Loucy (cell line): Measurements from ENCODE around the gene NGRN.

ENCODE experiments used
- H2AFZ ChIP-seq: fragments of 200-600 bp; sonication (generic); 2 replicates; pipeline ENCODE4 v1.6.0; 2016; ENCODE audit warnings: antibody characterized with exemption, mild to moderate bottlenecking, low read length, moderate library complexity
- H3F3A ChIP-seq: fragments of 200-600 bp; 2 replicates; pipeline ENCODE4 v1.6.0; 2016; ENCODE audit warnings: antibody characterized with exemption, low read depth, mild to moderate bottlenecking
- H3K27me3 ChIP-seq: fragments of 200-600 bp; sonication (generic); 2 replicates; pipeline ENCODE4 v1.6.1; 2014; ENCODE audit warnings: low read length, mild to moderate bottlenecking; ENCODE audit not compliant: insufficient read depth, poor library complexity, severe bottlenecking
- H3K36me3 ChIP-seq: fragments of 200-600 bp; sonication (generic); 2 replicates; pipeline ENCODE4 v1.6.1; 2016; ENCODE audit warnings: low read length; ENCODE audit not compliant: insufficient read depth
- H3K4me1 ChIP-seq: fragments of 200-600 bp; sonication (generic); 2 replicates; pipeline ENCODE4 v1.5.1; 2014; ENCODE audit warnings: low read length, mild to moderate bottlenecking; ENCODE audit not compliant: insufficient read depth, poor library complexity, severe bottlenecking
- H3K4me2 ChIP-seq: fragments of 200-600 bp; sonication (generic); 2 replicates; pipeline ENCODE4 v1.6.0; 2014; ENCODE audit warnings: antibody characterized with exemption, low read length, low read depth, mild to moderate bottlenecking; ENCODE audit not compliant: poor library complexity, severe bottlenecking
- H3K4me3 ChIP-seq: fragments of 200-600 bp; sonication (generic); 2 replicates; pipeline ENCODE4 v1.5.1; 2014; ENCODE audit warnings: low read length, mild to moderate bottlenecking, mixed read lengths; ENCODE audit not compliant: poor library complexity, severe bottlenecking
- H3K79me2 ChIP-seq: fragments of 200-600 bp; sonication (generic); 2 replicates; pipeline ENCODE4 v1.6.1; 2014; ENCODE audit warnings: low read length; ENCODE audit not compliant: insufficient read depth
- H3K9ac ChIP-seq: fragments of 200-600 bp; sonication (generic); 2 replicates; pipeline ENCODE4 v1.6.0; 2014; ENCODE audit warnings: mild to moderate bottlenecking, low read depth, low read length, moderate library complexity; ENCODE audit not compliant: poor library complexity, severe bottlenecking
- H3K9me2 ChIP-seq: fragments of 200-600 bp; sonication (generic); replicated peaks from 2 replicates; pipeline ENCODE4 v1.6.1; 2016; ENCODE audit warnings: low read depth, low read length, mixed read lengths
- H3K9me3 ChIP-seq: fragments of 200-600 bp; sonication (generic); 2 replicates; pipeline ENCODE4 v1.6.1; 2014; ENCODE audit warnings: mild to moderate bottlenecking, antibody characterized with exemption, low read length, low read depth; ENCODE audit not compliant: insufficient read depth
- H4K20me1 ChIP-seq: fragments of 200-600 bp; sonication (generic); 2 replicates; pipeline ENCODE4 v1.6.0; 2014; ENCODE audit warnings: antibody characterized with exemption, low read length, mild to moderate bottlenecking; ENCODE audit not compliant: insufficient read depth, poor library complexity, severe bottlenecking
- EZH2phosphoT487 ChIP-seq: fragments of 200-600 bp; IDR thresholded peaks from 2 replicates; pipeline ENCODE4 v1.6.1; 2018; ENCODE audit warnings: antibody characterized with exemption, mild to moderate bottlenecking, moderate library complexity, borderline replicate concordance
- TF ChIP-seq, protein P1 (sequence below): fragments of 200-600 bp; sonication (generic); conservative IDR thresholded peaks from 2 replicates; pipeline ENCODE4 v1.5.1; 2014; ENCODE audit warnings: mild to moderate bottlenecking, antibody characterized with exemption, low read length

Gene NGRN

DNA sequence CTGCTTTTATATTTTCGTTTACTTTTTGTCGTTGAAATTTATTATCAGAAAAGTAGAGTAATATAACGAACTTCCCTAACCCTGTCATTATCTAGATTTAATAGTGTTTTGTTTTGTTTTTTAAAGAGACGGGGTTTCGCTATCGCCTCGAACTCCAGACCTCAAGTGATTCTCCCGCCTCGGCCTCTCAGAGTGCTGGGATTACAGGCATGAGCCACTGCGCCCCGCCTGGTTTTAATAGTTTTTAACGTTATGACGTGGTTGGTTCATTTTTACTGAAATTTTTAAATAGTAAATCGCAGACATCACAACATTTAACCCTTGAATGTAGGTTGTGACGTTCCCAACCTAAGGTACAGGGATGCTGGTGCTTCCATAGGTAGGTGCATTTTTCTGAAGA lies 1.0 kb downstream of the NGRN start:
- no peak overlapping the region for H2AFZ ChIP-seq
- TF ChIP-seq EZH2phosphoT487 = no peak
- TF ChIP-seq, protein P1, sequence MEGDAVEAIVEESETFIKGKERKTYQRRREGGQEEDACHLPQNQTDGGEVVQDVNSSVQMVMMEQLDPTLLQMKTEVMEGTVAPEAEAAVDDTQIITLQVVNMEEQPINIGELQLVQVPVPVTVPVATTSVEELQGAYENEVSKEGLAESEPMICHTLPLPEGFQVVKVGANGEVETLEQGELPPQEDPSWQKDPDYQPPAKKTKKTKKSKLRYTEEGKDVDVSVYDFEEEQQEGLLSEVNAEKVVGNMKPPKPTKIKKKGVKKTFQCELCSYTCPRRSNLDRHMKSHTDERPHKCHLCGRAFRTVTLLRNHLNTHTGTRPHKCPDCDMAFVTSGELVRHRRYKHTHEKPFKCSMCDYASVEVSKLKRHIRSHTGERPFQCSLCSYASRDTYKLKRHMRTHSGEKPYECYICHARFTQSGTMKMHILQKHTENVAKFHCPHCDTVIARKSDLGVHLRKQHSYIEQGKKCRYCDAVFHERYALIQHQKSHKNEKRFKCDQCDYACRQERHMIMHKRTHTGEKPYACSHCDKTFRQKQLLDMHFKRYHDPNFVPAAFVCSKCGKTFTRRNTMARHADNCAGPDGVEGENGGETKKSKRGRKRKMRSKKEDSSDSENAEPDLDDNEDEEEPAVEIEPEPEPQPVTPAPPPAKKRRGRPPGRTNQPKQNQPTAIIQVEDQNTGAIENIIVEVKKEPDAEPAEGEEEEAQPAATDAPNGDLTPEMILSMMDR = no peak
- peak overlapping the region; percentile 85 for H3K4me3 ChIP-seq
- peaks cover 12% of the 10 kb centered on the region; the same call in 1 of the 2 replicates for H3K36me3 ChIP-seq
- H3K4me1 ChIP-seq = peaks cover 51% of the 10 kb centered on the region
- H3F3A ChIP-seq = no peaks in the 10 kb centered on the region
- peaks cover 48% of the 10 kb centered on the region for H4K20me1 ChIP-seq
- no peaks in the 10 kb centered on the region for H3K9me2 ChIP-seq
- peak overlapping the region; percentile 92 for H3K4me2 ChIP-seq
- H3K9me3 ChIP-seq = no peaks in the 10 kb centered on the region
- H3K79me2 ChIP-seq = peaks cover 77% of the 10 kb centered on the region
- H3K9ac ChIP-seq = peak overlapping the region; percentile 95
- H3K27me3 ChIP-seq = no peaks in the 10 kb centered on the region

DNA sequence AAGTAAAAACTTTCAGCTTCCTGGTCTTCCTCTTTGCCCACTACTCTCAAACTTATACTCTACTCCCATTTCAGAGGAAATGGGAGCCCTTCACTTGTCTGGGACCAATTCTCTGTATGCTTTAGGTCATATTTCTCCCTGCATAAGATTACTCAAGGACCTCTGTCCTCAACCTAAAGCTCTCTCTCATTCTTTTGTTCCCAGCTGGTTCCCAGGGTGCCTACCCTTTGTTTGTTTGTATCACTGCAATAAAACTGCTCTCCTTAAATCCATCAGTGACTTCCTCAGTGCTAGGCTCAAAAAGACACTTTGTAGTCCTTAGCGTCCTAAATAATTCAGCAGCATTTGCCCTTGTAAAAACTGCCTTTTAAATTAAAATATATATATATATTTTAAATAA lies 2.9 kb downstream of the NGRN start:
- Histone ChIP-seq H3K79me2 (peaks cover 96% of the 10 kb centered on the region), H3K36me3 (peaks cover 29% of the 10 kb centered on the region; the same call in 1 of the 2 replicates), H2AFZ (no peak overlapping the region), H3K9me2 (no peaks in the 10 kb centered on the region), H3K9me3 (no peaks in the 10 kb centered on the region), H3K27me3 (no peaks in the 10 kb centered on the region), H3F3A (no peaks in the 10 kb centered on the region), H3K4me2 (peak overlapping the region; percentile 92), H3K9ac (peak overlapping the region; percentile 95), H4K20me1 (peaks cover 65% of the 10 kb centered on the region), H3K4me3 (peak overlapping the region; percentile 85), H3K4me1 (peaks cover 61% of the 10 kb centered on the region)
- no peak for TF ChIP-seq EZH2phosphoT487
- TF ChIP-seq, protein P1 = no peak

DNA sequence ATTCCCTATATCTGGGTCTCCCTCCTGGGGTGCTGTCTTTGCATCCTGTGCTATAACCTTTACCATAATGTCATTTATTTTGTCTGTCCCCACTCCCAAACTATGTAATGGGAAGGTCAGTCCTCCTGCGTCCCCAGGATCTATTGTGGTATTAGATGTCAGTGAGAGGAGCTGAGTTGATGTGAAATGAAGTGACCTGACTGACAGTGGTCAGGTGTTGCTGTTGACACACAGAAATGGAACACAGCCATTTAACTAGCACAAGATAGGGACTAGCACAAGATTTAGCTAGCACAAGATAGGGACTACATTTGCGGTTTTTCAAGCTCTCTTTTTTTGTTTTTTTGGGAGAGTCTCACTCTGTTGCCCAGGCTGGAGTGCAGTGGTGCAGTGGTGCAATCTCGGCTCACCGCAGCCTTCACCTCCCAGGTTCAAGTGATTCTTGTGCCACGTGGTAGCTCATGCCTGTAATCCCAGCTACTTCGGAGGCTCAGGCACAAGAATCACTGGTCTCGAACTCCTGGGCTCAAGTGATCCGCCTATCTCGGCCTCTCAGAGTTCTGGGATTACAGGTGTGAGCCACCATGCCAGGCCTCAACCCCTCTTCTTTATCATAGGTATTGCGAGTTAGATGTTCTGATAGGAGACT lies 5.2 kb downstream of the NGRN start:
- H3K9me2 ChIP-seq = no peaks in the 10 kb centered on the region
- peaks cover 78% of the 10 kb centered on the region for H3K79me2 ChIP-seq
- H2AFZ ChIP-seq = no peak overlapping the region
- TF ChIP-seq EZH2phosphoT487 = no peak
- TF ChIP-seq, protein P1 = no peak
- peak overlapping the region; percentile 61 for H3K4me3 ChIP-seq
- H3F3A ChIP-seq = no peaks in the 10 kb centered on the region
- no peaks in the 10 kb centered on the region for H3K27me3 ChIP-seq
- H3K4me1 ChIP-seq = peaks cover 48% of the 10 kb centered on the region
- H3K9me3 ChIP-seq = no peaks in the 10 kb centered on the region
- peaks cover 34% of the 10 kb centered on the region; the same call in 1 of the 2 replicates for H3K36me3 ChIP-seq
- H4K20me1 ChIP-seq = peaks cover 65% of the 10 kb centered on the region
- peak overlapping the region; percentile 78 for H3K4me2 ChIP-seq
- H3K9ac ChIP-seq = peak overlapping the region; percentile 59
